Mammary epithelial cell (primary cell): Measurements from ENCODE around the gene NEK9.

Experiments
- EZH2 ChIP-seq: IDR thresholded peaks from 2 replicates; pipeline ENCODE4 v1.6.1; 2012; ENCODE audit warnings: low read length, inconsistent platforms, borderline replicate concordance
- TF ChIP-seq, protein P1 (sequence below), 2 donors: IDR thresholded peaks in 1 of 2; conservative IDR thresholded peaks in 1 of 2; 2 replicates each; pipeline ENCODE4 v1.5.1; 2011 to 2012; ENCODE audit warnings: inconsistent platforms in 2 of 2, low read length in 2 of 2, mild to moderate bottlenecking in 2 of 2, control low read depth in 1 of 2, low read depth in 1 of 2; ENCODE audit not compliant: insufficient read depth in 1 of 2; ENCODE audit errors: extremely low read depth in 1 of 2

DNA sequence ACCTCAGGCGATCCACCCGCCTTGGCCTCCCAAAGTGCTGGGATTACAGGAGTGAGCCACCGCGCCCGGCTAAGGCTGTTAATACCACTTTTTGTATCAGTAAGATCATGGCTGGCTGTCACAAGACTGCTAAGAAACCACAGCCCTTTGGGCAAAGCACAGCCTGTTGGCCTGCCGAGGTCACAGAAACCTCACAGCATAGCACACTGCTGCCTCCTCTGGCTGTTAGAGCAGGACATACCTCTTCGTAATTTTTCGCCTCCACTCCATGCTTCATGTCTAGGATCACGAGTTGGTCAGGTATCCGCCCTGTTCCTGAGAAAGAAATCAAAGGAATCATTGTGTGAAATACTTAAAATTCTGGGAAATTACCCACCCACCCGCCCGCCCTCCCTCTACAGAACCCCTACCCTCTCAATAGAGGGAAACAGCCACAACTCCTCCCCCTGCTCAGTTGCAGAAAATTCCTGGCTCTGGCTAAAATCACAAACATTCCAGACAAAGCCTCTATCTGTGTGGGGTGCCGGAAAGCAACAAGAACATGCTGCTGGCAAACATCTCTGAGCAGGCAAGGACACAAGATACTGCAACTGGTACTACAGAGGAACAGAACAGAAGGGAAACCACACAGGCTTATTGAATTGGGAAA lies 20.7 kb upstream of the NEK9 start:
- TF ChIP-seq, protein P1, sequence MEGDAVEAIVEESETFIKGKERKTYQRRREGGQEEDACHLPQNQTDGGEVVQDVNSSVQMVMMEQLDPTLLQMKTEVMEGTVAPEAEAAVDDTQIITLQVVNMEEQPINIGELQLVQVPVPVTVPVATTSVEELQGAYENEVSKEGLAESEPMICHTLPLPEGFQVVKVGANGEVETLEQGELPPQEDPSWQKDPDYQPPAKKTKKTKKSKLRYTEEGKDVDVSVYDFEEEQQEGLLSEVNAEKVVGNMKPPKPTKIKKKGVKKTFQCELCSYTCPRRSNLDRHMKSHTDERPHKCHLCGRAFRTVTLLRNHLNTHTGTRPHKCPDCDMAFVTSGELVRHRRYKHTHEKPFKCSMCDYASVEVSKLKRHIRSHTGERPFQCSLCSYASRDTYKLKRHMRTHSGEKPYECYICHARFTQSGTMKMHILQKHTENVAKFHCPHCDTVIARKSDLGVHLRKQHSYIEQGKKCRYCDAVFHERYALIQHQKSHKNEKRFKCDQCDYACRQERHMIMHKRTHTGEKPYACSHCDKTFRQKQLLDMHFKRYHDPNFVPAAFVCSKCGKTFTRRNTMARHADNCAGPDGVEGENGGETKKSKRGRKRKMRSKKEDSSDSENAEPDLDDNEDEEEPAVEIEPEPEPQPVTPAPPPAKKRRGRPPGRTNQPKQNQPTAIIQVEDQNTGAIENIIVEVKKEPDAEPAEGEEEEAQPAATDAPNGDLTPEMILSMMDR (conservative IDR thresholded peaks at IDR 0.05 in 1 of 2, IDR thresholded peaks at IDR 0.05 in 1 of 2; ENCODE audit: extremely low read depth in 1 of 2, insufficient read depth in 1 of 2, low read depth in 1 of 2, low read length in 2 of 2), result peak; percentile 64 to 72
- TF ChIP-seq EZH2, result no peak
